Activated effector memory CD4-positive, alpha-beta T cell treated with anti-CD3 and anti-CD28 coated beads, Interleukin-2, amount 50 U/mL, for 16 hours (primary cell): Measurements from ENCODE around the gene SNX30.
A peak's percentile ranks its signal among the peaks of the same experiment; 100 is the strongest.

Experiments
- DNase-seq: peaks from one replicate; pipeline ENCODE4 v3.0.0-alpha.2; 2020

SNX30 gene

DNA sequence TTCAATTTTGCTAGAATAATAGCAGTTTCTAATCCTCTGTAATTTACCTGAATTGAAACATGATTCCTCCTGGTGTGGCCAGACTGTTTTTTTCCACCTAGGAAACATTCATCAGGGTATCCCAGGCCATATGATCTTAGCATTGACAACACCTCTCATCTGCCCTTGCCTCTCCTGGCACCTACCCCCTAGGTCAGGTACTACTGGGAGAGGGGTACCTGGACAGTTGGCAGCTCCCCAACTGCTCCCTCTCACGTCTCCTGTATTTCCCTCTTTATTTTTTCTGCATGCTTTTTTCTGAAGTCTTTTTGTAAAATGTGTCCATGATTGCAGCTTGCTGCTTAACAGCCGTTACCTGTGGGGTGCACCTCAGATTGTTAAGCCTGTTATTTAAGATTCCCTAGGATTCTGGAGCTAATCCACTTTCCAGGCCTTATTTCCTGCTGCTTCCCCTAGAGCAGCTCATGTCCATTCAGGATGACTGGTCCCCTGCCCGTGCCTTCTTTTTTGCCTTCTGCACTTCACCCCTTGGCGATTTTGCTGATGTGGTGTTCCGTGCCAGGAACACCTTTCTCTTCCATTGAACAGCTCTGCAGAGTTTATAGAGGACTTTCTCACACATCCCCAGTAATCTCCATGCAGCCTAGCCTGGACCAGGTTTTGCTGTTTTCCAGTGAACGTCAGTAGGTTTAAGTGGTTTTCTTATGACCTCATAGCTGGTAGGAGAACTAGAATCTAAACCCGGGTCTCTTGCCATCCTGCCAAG, 33.6 kb downstream of the SNX30 start:
- no peak for DNase-seq

DNA sequence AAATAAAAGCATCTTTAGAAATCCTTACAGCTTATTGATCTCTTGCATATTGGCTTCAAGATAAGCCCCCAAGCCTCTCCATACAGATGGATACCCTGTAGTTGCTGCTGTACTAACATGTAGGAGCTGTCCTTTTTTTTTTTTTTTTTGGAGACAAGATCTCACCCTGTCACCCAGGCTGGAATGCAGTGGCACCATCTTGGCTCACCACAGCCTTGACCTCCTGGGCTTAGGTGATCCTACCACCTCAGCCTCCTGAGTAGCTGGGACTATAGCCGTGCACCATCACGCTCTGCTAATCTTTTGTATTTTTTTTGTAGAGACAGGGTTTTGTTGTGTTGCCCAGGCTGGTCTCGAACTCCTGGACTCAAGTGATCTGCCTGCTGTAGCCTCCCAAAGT, 35.4 kb downstream of the SNX30 start:
- DNase-seq, result no peak

DNA sequence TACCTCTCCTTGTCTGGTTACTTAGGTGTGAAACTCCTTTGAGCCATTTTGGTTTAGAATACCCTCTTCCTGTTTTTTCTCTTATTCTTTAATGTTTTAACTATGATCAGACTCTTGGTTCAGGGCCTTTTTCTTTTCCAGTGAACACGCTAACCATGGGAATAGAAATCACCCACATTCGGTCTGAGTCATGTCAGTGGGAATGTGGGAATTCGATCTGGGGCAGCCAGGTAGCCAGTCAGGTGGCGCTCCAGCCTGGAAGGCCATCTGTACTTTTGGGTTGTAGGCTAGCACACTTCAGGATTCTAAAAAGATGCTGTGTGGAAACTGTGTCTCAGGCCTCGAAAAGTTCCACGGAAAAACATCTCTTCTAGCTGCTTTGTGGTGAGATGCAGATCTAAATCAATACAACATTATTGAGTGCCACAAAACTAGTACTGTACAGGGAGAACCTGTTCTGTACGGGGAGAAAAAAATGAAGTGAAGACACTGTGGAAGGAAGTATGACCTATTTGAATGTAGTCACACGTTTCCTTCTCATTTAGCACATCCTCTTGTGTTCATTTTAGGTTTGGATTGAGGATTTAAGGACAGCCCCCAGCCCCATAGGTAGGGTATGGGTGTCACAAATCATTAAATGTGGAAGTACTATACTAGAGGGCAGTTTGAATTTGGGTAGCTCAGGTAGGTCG, 36.4 kb downstream of the SNX30 start:
- DNase-seq, result no peak

DNA sequence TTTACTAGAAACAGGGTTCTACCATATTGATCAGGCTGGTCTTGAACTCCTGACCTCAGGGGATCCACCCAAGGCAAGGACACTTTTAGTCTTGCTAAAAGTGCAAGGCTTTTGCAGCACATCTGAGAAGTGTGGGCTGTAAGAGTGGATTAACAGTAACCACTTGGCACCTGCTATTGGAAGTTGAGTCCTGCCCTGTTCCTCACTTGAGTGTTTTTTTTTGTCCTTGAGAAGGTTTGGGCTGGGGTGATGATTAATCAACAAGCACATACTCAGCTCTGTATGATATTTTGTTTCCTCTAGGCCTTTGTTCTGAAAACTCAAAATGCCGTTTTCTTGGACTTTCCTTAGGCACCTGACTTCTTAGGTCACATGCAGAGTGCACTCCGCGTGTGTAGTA, 37.4 kb downstream of the SNX30 start:
- no peak for DNase-seq

DNA sequence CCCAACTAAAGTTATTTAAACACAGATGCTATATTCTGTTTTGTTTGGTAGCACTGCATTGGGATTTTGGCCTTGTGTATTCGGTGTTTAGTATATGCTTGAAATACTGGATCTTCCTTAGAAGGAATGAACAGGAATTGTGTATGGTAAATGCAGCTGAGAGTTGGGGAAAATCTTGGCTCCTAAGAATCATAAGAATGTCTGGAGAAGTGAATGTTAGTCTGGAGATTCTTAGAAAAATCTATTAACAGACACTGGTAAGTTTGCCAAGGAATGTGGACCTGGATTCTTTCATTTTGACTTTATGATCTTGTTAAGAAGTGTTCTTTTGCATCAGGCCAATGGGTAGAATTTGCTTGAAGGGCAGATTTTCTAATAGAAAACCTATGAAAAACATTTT, 38.9 kb downstream of the SNX30 start:
- no peak for DNase-seq

DNA sequence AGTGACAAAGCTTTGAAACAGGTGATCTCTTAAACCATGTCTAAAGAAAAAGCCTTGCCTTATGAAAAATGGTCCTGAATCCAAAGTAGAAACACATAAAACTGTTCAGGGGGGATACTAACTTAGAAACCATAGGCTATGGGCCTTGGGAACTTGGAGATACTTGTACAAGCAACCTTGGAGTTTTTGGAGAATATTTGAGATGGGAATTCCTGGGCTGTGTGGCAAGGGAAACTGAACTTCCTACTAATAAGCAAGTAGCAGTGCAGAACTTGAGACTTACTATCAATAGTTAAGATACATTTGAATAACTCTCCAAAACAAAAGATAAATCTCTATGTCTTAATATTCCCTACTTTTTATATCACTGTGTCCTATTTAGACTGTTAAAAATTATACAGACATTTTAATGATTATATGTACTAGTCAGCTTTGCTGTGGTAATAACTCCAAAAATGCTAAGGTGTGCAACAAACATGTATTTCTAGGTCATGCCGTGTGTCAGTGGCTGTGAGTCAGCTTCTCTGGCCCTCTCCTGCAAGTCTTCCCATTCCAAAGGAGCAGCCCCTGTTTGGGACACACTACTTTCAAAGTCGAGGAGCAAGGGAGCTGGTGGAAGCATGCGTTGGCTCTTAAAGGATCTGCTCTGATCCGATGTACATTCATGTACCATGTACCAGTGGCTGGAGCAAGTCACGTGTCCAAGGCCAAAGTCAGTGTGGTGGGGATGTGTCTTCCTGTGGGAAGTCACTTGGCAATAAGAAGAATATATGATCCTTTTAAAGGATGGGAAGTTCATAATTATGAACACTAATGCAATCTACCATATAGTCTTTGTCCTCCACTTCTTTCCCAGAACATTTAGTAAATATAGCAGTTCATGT, 39.6 kb downstream of the SNX30 start:
- no peak for DNase-seq

DNA sequence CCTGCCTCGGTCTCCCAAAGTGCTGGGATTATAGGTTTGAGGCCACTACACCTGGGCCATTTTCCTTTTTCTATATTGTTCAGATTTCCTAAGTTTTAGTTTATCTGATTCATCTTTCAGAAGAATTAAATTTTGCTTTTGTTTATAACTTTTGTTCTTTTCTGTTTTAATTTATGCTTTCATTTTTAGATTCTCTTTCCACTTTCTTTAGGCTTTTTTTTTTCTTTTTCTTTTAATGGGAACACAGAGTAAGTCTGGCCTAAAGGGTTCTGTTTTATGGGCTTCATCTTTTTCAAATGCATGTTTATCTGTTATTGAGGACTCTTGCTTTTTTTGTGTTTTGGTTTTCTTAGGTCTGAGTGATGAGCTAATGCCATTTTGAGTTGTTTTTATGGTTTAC, 42.1 kb downstream of the SNX30 start:
- DNase-seq, result no peak

DNA sequence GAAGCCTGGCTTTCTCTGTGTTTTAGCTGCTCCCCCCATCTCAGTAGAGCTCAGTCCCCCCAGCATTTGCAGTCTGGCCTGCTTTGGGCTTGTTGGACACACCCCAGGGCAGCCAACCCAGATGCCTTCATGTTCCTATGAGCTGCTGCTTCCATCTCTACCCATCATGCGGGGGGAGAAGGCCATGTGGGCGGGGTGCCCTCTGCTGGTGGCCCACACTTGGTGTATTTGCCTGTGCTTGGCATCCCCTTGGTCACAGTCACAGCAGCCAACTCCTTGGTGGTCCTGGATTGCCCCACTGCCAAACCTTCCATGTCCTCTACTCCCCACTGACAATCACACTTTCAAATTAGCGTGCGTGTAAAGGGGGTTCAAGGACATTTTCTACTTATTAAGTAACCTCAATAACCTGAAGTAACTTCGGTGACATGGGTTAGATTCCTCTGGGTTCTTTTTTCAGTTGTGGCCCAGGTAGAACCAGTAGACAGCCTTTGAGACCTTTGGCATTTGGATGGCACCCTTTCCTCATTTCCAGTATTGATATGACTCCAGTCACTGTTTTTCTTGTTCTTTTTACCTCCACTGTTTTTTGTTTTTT, 42.8 kb downstream of the SNX30 start:
- peak; percentile 92 for DNase-seq

DNA sequence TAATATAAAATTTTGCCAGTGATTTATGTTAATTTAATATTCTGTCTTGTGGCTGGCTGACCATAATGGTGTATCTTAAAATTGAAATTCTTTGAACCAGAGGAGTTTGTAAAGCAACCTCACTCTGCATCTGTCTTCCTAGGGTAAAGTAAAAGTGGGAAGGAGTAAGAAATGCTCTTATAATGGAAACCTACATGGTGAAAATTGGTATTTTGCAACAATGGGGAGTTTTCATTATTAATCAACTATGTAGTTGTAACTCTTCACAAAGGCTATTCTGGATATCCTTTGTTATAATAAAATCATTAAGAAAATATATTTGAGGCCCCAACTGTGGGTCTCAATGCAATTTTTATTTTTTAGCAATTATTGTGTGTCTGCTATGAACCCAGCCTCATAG, 44.2 kb downstream of the SNX30 start:
- DNase-seq, result no peak

DNA sequence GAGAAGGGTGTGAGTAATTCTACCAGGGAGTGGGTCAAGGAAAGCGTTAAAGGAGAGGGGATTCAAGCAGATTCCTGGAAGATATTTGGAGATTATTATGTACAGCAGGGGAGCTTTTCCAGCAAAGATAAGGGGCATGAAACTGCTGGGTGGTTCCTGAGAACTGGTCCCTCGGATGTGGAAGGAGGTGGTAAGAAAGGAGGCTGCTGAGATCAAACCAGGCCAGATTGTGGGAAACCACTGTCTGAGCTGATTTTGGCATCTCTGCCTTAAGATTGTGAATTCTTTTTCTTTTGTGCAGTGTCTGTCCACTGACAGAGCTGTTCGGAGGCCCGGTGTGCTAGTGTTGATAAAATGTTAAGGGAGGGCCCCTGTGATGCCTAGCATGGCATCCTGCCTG, 45.4 kb downstream of the SNX30 start:
- no peak for DNase-seq

DNA sequence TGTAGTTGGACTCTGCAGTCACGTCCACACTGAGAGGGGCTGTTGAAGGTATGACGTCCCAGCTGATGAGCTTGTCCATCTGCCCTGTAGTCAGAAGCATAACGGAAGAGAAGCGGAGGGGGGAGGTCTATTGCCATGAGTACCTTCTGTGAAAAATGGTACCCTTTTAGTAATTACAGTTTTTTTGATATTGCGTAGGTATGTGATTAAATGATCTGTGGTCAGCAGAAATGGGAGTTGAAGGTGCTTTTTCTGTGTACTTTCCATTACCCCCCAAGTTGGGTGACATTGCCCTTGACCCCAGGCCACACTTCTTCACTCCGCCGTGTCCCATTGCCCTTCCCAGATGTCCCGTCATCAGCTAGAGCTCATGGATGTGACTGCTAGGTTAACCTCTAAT, 45.9 kb downstream of the SNX30 start:
- no peak for DNase-seq

DNA sequence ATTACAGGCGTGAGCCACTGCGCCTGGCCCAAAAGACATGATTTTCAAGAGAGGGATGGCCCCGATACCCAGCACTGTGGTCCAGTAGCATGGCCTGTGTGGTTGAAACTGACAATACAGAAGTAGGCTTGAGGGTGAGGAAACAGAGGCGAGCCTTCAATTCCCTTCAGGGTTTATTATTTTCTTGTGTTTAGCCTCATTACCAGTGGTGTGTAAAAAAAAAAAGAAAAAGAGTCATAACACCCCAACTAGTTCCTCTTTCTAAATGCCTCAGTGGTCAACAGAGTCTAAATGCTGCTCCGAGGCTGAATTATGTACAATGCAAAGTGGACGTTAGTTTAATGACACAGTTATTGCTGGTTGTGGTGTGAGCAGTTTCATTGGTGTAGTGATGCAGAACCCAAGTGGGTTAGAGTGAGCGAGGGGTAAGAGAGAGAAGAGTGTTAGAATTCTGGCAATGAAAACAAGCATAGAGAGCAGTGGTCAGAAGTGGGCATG, 58.8 kb downstream of the SNX30 start:
- DNase-seq, result no peak

DNA sequence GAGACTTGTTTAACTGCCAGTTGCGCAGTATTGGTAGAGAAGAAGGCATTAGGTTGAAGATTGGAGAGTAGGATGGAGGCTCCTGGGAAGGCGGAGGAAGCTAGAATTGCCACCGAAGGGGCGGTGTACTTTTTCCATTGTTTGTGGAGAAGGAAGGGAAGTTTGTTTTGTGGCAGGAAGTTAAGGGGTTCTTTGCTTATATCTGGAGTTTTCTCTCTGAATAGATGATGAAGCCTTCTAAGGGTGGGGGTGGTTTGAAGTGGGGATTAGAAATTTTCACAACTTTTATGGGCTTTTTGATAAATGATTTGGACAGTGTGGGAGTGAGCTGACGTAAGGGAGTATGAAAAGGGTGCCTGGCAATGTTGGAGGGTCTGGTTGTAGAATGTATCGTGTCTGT, 59.3 kb downstream of the SNX30 start:
- DNase-seq, result no peak

DNA sequence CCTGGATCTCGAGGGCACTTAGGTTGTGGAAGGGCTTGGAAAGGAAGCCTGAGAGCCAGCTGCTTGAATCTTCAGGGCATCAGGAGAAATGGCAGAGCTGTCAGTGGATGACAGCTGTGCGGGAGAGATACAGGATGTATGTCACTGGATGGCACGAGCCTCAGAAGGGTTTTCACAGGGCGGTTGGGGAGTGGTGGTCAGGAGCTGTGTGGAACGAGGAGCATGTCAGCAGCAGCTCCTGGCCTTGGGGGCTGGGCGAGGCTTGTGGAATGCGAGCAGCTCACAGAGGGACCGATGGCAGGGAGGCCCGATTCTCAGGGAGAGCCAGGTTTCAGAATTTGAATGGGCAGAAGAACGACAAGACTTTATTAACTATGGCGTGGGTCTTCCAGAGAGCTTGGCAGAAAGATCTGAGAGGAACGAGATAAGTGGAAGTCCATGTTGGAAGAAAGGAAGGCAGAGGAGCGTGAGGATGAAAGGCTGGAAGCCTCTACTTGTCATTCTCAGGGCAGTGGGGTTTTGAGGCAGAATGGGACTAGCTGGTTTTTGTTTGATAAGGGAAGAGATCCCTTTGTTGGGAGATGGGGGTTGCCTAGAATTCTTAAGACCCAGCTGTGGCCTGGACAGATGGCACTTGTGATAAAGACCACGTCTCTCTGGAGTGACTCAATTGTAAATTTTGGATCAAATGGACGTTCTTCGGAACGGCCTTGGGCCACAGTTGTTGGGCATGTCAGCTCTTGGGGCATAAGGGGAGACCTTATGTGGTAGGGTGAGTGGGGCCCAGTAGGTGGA, 60.3 kb downstream of the SNX30 start:
- DNase-seq, result no peak

DNA sequence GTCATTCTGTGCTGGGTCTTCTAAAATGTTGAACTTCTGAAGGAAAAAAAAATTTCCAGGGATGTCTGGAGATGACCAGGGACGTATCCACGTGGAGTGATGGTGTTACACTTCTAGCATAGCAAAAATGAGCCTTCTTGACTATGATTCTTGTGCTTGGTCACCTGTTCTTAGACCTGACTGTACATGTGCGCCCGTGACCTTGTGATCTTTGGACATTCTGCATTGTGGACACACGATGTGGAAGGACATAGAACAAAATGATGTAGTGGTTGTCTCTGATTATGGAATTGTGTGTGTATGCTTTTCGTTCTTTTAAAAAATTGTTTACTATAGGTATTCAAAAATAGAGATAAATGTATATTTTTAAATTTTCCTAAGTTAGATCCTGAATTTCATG, 61.0 kb downstream of the SNX30 start:
- DNase-seq, result no peak

DNA sequence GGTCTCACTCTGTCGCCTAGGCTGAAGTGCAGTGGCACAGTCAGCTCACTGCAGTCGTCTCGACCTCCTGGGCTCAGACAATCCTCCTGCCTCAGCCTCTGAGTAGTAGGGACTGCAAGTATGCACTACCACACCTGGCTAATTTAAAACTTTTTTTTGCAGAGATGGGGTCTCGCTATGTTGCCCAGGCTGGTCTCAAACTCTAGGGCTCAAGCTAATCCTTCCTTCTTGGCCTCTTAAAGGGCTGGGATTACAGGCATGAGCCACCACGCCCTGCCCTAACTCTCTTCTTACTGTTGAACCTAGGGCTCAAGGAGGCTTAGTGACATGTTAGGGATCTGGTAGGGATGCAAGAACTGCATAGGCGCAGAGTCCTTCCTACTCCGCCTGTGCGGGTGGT, 65.3 kb downstream of the SNX30 start:
- no peak for DNase-seq

DNA sequence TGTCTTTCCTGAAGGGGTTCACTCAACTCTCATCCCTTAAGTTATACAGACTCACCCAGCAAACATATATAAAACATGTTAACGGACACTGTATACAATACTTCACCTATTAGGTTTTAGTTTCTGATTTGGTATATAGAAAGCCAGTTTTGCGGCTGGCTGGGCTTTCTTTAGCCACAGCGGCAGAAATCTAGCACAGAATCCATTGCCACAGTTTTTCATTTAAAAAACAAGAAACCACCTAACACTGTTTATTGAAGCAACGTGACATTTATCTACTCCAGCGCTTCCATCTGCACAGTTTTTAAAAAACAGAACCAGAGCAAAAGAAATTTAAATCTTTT, 67.3 kb downstream of the SNX30 start:
- DNase-seq, result no peak

DNA sequence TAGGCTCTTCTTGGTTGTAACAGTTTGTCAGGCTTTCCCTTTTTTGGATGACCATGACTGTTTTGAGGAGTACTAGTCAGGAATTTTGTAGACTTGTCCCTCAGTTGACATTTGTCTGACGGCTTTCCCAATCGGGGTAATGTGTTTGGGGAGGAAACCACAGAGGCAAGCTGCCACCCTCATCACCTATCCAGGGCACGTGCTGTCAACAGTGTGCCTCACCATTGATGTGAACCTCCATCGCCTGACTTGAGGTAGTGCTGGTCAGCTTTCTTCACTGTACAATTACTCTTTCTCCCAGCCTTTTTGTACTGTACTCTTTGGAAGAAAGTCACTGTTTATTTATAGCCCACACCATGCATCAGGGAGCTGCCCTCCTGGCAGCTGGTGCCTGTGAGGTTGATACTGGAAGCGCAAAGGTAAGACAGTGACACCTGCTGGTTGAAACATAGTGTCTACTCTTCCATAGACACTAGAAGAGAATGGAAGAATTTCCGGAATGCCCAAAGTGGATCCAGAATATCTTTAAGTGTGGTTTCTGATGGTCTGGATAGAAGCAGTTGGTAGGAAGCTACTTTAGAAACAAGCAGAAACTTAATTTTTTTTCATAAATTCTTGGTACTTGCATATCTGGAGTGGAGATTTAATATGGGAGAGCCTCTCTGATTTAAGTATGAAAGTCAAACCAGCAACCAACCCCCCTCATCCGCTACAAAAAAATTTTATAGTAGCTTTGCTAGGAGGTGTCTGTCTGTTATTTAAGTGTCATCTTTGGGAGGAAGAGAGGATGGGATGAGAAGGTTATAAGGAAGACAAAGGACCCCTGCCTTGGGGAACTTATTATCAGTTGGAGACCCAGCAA, 69.3 kb downstream of the SNX30 start:
- DNase-seq, result no peak

DNA sequence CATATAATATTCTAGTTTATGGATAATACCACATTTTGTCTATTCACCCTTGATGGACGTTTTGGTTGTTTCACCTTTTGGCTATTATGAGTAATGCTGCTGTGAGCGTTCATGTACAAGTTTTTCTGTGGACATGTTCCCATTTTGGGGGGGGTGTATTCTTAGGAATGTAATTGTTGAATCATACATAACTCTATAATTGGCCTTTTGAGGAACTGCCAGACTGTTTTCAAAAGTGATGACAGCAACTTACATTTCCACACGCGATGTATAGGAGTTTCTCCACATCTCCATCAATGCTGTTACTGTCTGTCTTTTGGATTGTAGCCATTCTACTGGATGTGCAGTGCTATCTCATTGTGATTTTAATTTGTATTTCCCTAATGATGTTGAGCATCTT, 70.3 kb downstream of the SNX30 start:
- DNase-seq, result no peak

DNA sequence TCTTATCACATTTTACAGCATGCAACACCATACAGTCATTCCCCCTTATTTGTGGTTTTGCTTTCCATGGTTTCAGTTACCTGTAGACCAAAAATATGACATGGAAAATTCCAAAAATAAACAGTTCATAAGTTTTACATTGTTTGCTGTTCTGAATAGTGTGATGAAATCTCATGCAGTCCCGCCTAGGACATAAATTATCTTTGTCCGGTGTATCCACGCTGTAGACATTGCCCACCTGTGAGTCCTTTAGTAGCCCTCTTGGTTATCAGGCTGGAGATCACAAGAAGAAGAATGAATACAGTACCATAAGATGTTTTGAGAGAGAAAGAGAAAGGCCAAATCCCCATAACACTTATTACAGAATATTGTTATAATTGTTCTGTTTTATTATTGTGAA, 72.1 kb downstream of the SNX30 start:
- DNase-seq, result no peak

DNA sequence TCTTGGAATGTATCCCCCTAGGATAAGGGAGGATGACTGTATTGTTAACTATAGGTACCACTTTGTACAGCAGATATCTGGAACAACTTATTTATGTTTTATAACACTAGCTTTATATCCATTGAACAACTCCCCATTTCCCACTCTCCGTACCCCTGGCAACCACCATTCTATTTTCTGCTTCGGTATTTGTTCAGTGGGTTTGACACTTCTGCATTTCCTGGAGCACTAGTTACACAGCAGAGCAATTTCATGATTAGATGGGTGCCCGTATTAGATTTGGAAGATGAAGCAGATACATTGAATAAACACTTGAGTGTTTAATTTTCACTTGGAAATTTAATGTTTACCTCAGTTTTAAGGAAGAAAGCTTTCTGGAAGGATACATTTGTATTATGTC, 72.7 kb downstream of the SNX30 start:
- DNase-seq, result no peak
